K562 (cell line): ENCODE results near the gene CCDC69. TPM values are rescaled to one million over a fixed set of nuclear protein-coding genes. Genes with fewer than 3 reads are reported as not detected.
A peak's percentile ranks its signal among the peaks of the same experiment; 100 is the strongest.

Experiments used
- ATAC-seq: fragments of 200-7000 bp; cut with Tn5 transposase; 3 replicates; pipeline ENCODE4 v1.9.1; 2020; ENCODE audit warnings: moderate library complexity
- BruUV-seq: library from RNA; stranded (reverse); fragments of 400-500 nt; replicated peaks from 2 replicates; lab custom pipeline; 2021; lab: Mats Ljungman, UMichigan
- CTCF ChIA-PET: fragments of 300-600 bp; formaldehyde crosslinking; extraction: SDS; loops from one replicate; lab custom pipeline; 2021; ENCODE audit warnings: low intra/inter-chr PET ratio; lab: Yijun Ruan, JAX
- POLR2A ChIA-PET: fragments of 300-600, 350-650 bp; sonication (Branson Sonifier 250); formaldehyde crosslinking; extraction: SDS; loops from one replicate; lab custom pipeline; 2021; ENCODE audit warnings: antibody characterized with exemption, inconsistent platforms; lab: Yijun Ruan, JAX
- DNase-seq, 4 experiments: peaks; one replicate each; pipeline versions ENCODE4 v3.0.0 to v3.0.0-alpha.2; 2011 to 2018; ENCODE audit warnings: low spot score in 3 of 4, mixed read lengths in 3 of 4; ENCODE audit errors: extremely low read depth in 1 of 4
- FAIRE-seq: peaks from 2 replicates; lab custom pipeline; 2011; peaks lifted over from hg19 to GRCh38; lab: Jason Lieb, UNC
- H2AFZ ChIP-seq: 2 replicates; pipeline ENCODE4 v1.6.0; 2011; ENCODE audit warnings: low read depth, low read length, control low read depth, inconsistent platforms
- H3K27ac ChIP-seq: fragments of 200-600 bp; 3 replicates; pipeline ENCODE4 v1.8.0; 2011; ENCODE audit warnings: low read depth, mild to moderate bottlenecking, control low read depth, inconsistent platforms, low read length, moderate library complexity, mixed read lengths; ENCODE audit errors: extremely low read depth
- H3K27me3 ChIP-seq, 2 experiments: fragments of 300-600 bp in 1 of 2; 2 replicates in 1 of 2; 3 replicates in 1 of 2; pipeline versions ENCODE4 v1.6.0 to v1.8.0; 2011; ENCODE audit warnings: inconsistent platforms in 2 of 2, low read length in 2 of 2, mild to moderate bottlenecking in 1 of 2, mixed read lengths in 1 of 2, moderate library complexity in 1 of 2; ENCODE audit not compliant: control insufficient read depth in 2 of 2, insufficient read depth in 2 of 2
- H3K36me3 ChIP-seq: fragments of 300-600 bp; 3 replicates; pipeline ENCODE4 v1.8.0; 2011; ENCODE audit warnings: mild to moderate bottlenecking, low read length, inconsistent platforms; ENCODE audit not compliant: control insufficient read depth, insufficient read depth
- H3K4me1 ChIP-seq, 2 experiments: fragments of 200-600 bp in 1 of 2; replicated peaks in 1 of 2; 2 replicates in 1 of 2; 3 replicates in 1 of 2; pipeline versions ENCODE4 v1.5.1 to v1.8.0; 2011; ENCODE audit warnings: inconsistent platforms in 2 of 2, low read length in 2 of 2, mild to moderate bottlenecking in 1 of 2, mixed read lengths in 1 of 2, moderate library complexity in 1 of 2; ENCODE audit not compliant: control insufficient read depth in 2 of 2, insufficient read depth in 2 of 2
- H3K4me2 ChIP-seq: 2 replicates; pipeline ENCODE4 v1.6.1; 2011; ENCODE audit warnings: low read length, control low read depth, inconsistent platforms, mixed read lengths; ENCODE audit not compliant: insufficient read depth
- H3K4me3 ChIP-seq: fragments of 200-600 bp; sonication (generic), shearing (Covaris generic); 2 replicates; pipeline ENCODE4 v1.5.1; 2016; ENCODE audit warnings: control low read depth, inconsistent platforms
- H3K79me2 ChIP-seq: fragments of 200-600 bp; 3 replicates; pipeline ENCODE4 v1.8.0; 2011; ENCODE audit warnings: low read length, inconsistent platforms; ENCODE audit not compliant: control insufficient read depth, insufficient read depth
- H3K9ac ChIP-seq, 2 experiments: 2 replicates each; pipeline versions ENCODE4 v1.6.0 to v1.6.1; 2011; ENCODE audit warnings: low read depth in 2 of 2, low read length in 2 of 2, control low read depth in 1 of 2, inconsistent platforms in 1 of 2, mild to moderate bottlenecking in 1 of 2, mixed read lengths in 1 of 2; ENCODE audit not compliant: insufficient read depth in 1 of 2
- H3K9me1 ChIP-seq: one replicate; pipeline ENCODE4 v1.6.0; 2011; ENCODE audit warnings: inconsistent platforms, mild to moderate bottlenecking, low read length, moderate library complexity; ENCODE audit not compliant: control insufficient read depth, insufficient read depth
- H3K9me3 ChIP-seq: replicated peaks from 2 replicates; pipeline ENCODE4 v1.5.1; 2011; ENCODE audit warnings: low read depth, low read length, inconsistent platforms; ENCODE audit not compliant: control insufficient read depth, insufficient read depth
- H4K20me1 ChIP-seq: replicated peaks from 2 replicates; pipeline ENCODE4 v1.6.1; 2011; ENCODE audit warnings: low read length, inconsistent platforms, mixed read lengths; ENCODE audit not compliant: control insufficient read depth, insufficient read depth
- CEBPG ChIP-seq, 3 experiments: fragments of 200-800 bp in 1 of 3; sonication (Bioruptor generic) in 1 of 3; sonication (generic) in 1 of 3; formaldehyde crosslinking in 1 of 3; IDR thresholded peaks in 2 of 3; conservative IDR thresholded peaks in 1 of 3; 2 replicates each; pipeline versions ENCODE4 v1.6.1 to v1.8.0; 2016 to 2022; ENCODE audit warnings: missing compliant biosample characterization in 2 of 3, missing genetic modification characterization in 2 of 3, mild to moderate bottlenecking in 1 of 3, missing genetic modification reagents in 1 of 3
- CTBP1 ChIP-seq: fragments of 450-650 bp; IDR thresholded peaks from 2 replicates; pipeline ENCODE4 v1.6.1; 2016; ENCODE audit warnings: borderline replicate concordance
- FIP1L1 ChIP-seq: fragments of 200-400 bp; formaldehyde crosslinking; IDR thresholded peaks from 2 replicates; pipeline ENCODE4 v1.6.1; 2018; ENCODE audit warnings: mild to moderate bottlenecking, low read depth, low read length; ENCODE audit not compliant: poor library complexity, severe bottlenecking
- HDAC2 ChIP-seq: fragments of 450-650 bp; IDR thresholded peaks from 2 replicates; pipeline ENCODE4 v1.6.1; 2016; ENCODE audit warnings: mild to moderate bottlenecking
- JUNB ChIP-seq: fragments of 450-650 bp; formaldehyde crosslinking; conservative IDR thresholded peaks from 2 replicates; pipeline ENCODE4 v1.4.0; 2020; ENCODE audit warnings: mild to moderate bottlenecking
- NCOA4 ChIP-seq: fragments of 450-650 bp; IDR thresholded peaks from 2 replicates; pipeline ENCODE4 v1.6.1; 2018; ENCODE audit warnings: mild to moderate bottlenecking; ENCODE audit not compliant: partially characterized antibody
- NFE2 ChIP-seq: IDR thresholded peaks from 2 replicates; pipeline ENCODE4 v1.6.1; 2014; ENCODE audit warnings: antibody characterized with exemption, low read depth
- NR2C1 ChIP-seq, 2 experiments: fragments of 450-650 bp; IDR thresholded peaks; 2 replicates each; pipeline ENCODE4 v1.6.1; 2017; ENCODE audit warnings: mild to moderate bottlenecking in 2 of 2, antibody characterized with exemption in 1 of 2, inconsistent platforms in 1 of 2, missing compliant biosample characterization in 1 of 2, missing genetic modification characterization in 1 of 2
- NR2C2 ChIP-seq, 2 experiments: fragments of 200-800 bp in 1 of 2; sonication (Bioruptor generic) in 1 of 2; sonication (generic) in 1 of 2; formaldehyde crosslinking in 1 of 2; IDR thresholded peaks; 2 replicates each; pipeline versions ENCODE4 v1.6.1 to v1.8.0; 2016 to 2022; ENCODE audit warnings: mild to moderate bottlenecking in 1 of 2, missing compliant biosample characterization in 1 of 2, missing genetic modification characterization in 1 of 2, missing genetic modification reagents in 1 of 2
- RFX7 ChIP-seq: fragments of 250-450 bp; sonication (Bioruptor Pico); IDR thresholded peaks from 2 replicates; pipeline ENCODE4 v1.5.1; 2021; ENCODE audit warnings: mild to moderate bottlenecking
- RUNX1 ChIP-seq: sonication (generic); IDR thresholded peaks from 2 replicates; pipeline ENCODE4 v1.6.1; 2016; ENCODE audit warnings: antibody characterized with exemption, low read depth
- SIN3A ChIP-seq, 2 experiments: fragments of 150-350 bp in 1 of 2; IDR thresholded peaks; 2 replicates each; pipeline ENCODE4 v1.6.1; 2011 to 2016; ENCODE audit warnings: borderline replicate concordance in 2 of 2, low read depth in 2 of 2, low read length in 2 of 2, mild to moderate bottlenecking in 2 of 2, moderate library complexity in 2 of 2; ENCODE audit not compliant: control insufficient read depth in 1 of 2
- TCF7 ChIP-seq: sonication (generic); IDR thresholded peaks from 2 replicates; pipeline ENCODE4 v1.6.1; 2016; ENCODE audit warnings: antibody characterized with exemption, borderline replicate concordance
- USF1 ChIP-seq: sonication (generic); formaldehyde crosslinking; IDR thresholded peaks from 2 replicates; pipeline ENCODE4 v1.9.0; 2022; ENCODE audit warnings: mild to moderate bottlenecking, missing genetic modification reagents
- ZBTB12 ChIP-seq: fragments of 250-450 bp; sonication (Bioruptor Pico); IDR thresholded peaks from 2 replicates; pipeline ENCODE4 v1.4.0; 2020
- ZNF217 ChIP-seq: sonication (generic); formaldehyde crosslinking; IDR thresholded peaks from 2 replicates; pipeline ENCODE4 v1.8.0; 2022; ENCODE audit warnings: mild to moderate bottlenecking, missing genetic modification reagents
- ZNF584 ChIP-seq: fragments of 200-800 bp; sonication (Bioruptor generic); IDR thresholded peaks from 2 replicates; pipeline ENCODE4 v1.6.1; 2016; ENCODE audit warnings: low read depth, mild to moderate bottlenecking, missing genetic modification characterization, missing compliant biosample characterization
- WGBS: fragments of 100-300 bp; shearing (Covaris generic); methylation state at CpG from one replicate; pipeline ENCODE4 v1.1.6; 2016; ENCODE audit warnings: low coverage, mixed read lengths; ENCODE audit not compliant: insufficient coverage; ENCODE audit errors: missing lambda C conversion rate; 5-methylcytosine and 5-hydroxymethylcytosine counted together
- in situ Hi-C: fragments of 300-500 bp; cut with MboI; formaldehyde crosslinking; loops from 4 replicates; pipeline ENCODE4 v1.15.0; 2018; ENCODE audit warnings: inconsistent platforms, mixed read lengths
- intact Hi-C: fragments of 100-400 bp; cut with micrococcal nuclease; formaldehyde crosslinking; loops from 2 replicates; pipeline ENCODE4 v1.14.2; 2022
- polyA plus RNA-seq, 8 experiments: library from polyadenylated mRNA; depleted of rRNA in 4 of 8; stranded (reverse) in 5 of 8; unstranded in 3 of 8; fragments of >200 nt; fragmentation: Nextera tagmentation in 2 of 8; fragmentation: Illumina TruSeq in 1 of 8; extraction: Ambion mirVana in 2 of 8; extraction: Trizol in 1 of 8; gene quantifications; 2 replicates each; pipeline versions ENCODE4 v1.2.1 to v1.2.3, GENCODE V29; 2011 to 2014; ENCODE audit warnings: inconsistent platforms in 1 of 8, missing spikeins in 1 of 8
- total RNA-seq, 7 experiments: library from RNA; depleted of rRNA in 6 of 7; stranded (reverse); fragments of >200 nt in 6 of 7; fragmentation: Illumina TruSeq in 2 of 7; extraction: Trizol in 2 of 7; gene quantifications; 2 replicates each; pipeline versions ENCODE4 v1.2.1 to v1.2.3, GENCODE V29; 2011 to 2021; ENCODE audit warnings: low replicate concordance in 1 of 7

The CCDC69 gene
- total and polyA plus RNA-seq, 9 of the 15 experiments (the other 6 are each of a cell fraction or from before 2014, with no cell fraction given) = 0.65 to 12.2 (median 7.6) TPM

- POLR2A ChIA-PET = interaction anchor here (0.6 to 1.5 kb wide), 5 partner anchors 9 to 330 kb away, joined by 3 to 5 read pairs (median 3); partner anchors contain the start of gene CCDC69
- ATAC-seq (no peak), DNase-seq (no peak), FAIRE-seq (peak; percentile 67)
- Histone ChIP-seq H3K4me1 (peaks cover 30 to 44% of the 10 kb centered on the region in 2 experiments), H3K79me2 (no peaks in the 10 kb centered on the region), H3K4me2 (peak overlapping the region; percentile 43; the same call in 1 of the 2 replicates), H3K27me3 (no peaks in the 10 kb centered on the region), H3K9ac (0 out of 4 replicates have a peak overlapping the region, but pooled peaks of 1 of the 2 experiments have one; percentile 12), H4K20me1 (no peaks in the 10 kb centered on the region), H3K4me3 (no peak overlapping the region), H3K36me3 (no peaks in the 10 kb centered on the region), H2AFZ (peak overlapping the region; percentile 78), H3K27ac (no peak overlapping the region; the same call in 2 of the 3 replicates), H3K9me3 (no peaks in the 10 kb centered on the region), H3K9me1 (no peaks in the 10 kb centered on the region)
- WGBS = 72% methylated on average over 2 of the region's 2 CpGs
- intact Hi-C loops (no loop called here), in situ Hi-C loops (no loop called here)
- CTCF ChIA-PET = no interaction called here
- no TSS peak for BruUV-seq
- TF ChIP-seq ZNF584 (CRISPR knock-in tag) (0 out of 2 replicates have a peak, but pooled peaks have one; percentile 38), ZBTB12 (CRISPR knock-in tag) (no peak), NCOA4 (no peak), ZNF217 (no peak), NFE2 (0 out of 2 replicates have a peak, but pooled peaks have one; percentile 0), NR2C1 (IDR thresholded peaks at IDR 0.05) (no peak), NR2C1 (tag; IDR thresholded peaks at IDR 0.05) (no peak), SIN3A (IDR thresholded peaks at IDR 0.05; ENCODE audit: borderline replicate concordance in 2 of 2, control insufficient read depth in 1 of 2, low read depth in 2 of 2, low read length in 2 of 2) (no peak), CTBP1 (0 out of 2 replicates have a peak, but pooled peaks have one; percentile 2), FIP1L1 (no peak), NR2C2 (CRISPR knock-in tag; IDR thresholded peaks at IDR 0.05) (no peak), NR2C2 (tag; IDR thresholded peaks at IDR 0.05) (no peak), HDAC2 (no peak), JUNB (CRISPR knock-in tag) (no peak), RFX7 (CRISPR knock-in tag) (no peak), USF1 (no peak), RUNX1 (no peak), TCF7 (no peak), CEBPG (CRISPR knock-in tag; IDR thresholded peaks at IDR 0.05) (no peak), CEBPG (tag; conservative IDR thresholded peaks at IDR 0.05 in 1 of 2, IDR thresholded peaks at IDR 0.05 in 1 of 2) (0 out of 4 replicates have a peak, but pooled peaks of 1 of the 2 experiments have one; percentile 7)
Measured at GRCh38 chr5:151215546-151215880, 8.4 kb downstream of the CCDC69 start.
